Kidney glomerular epithelial cell (primary cell): Measurements from ENCODE around the gene INTS3.
"Not testable (repeated sequence)": the region's sequence is repeated elsewhere in the genome, so short reads cannot be mapped to it uniquely, and the experiment has no call there.

Experiments used
- DNase-seq: peaks from one replicate; lab custom pipeline; 2025; lab: John Stamatoyannopoulos, UW

The INTS3 gene

DNA sequence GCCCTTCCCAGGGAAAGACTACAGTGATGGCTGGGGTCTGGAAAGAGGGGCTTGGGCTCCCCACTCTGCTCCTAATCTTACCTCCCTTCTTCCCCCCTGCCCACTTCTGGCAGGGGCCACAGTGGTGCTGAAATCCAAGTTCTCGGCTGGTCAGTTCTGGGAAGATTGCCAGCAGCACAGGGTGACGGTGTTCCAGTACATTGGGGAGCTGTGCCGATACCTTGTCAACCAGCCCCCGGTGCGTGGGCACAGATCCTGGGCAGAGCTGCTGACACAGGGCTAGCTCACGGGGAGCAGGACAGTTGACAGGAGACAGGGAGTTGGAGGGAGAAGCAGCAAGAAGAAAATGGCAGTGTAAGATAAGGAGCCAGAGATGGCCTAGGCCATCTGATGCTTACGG, 49.8 kb downstream of the INTS3 start:
- DNase-seq = no peak

DNA sequence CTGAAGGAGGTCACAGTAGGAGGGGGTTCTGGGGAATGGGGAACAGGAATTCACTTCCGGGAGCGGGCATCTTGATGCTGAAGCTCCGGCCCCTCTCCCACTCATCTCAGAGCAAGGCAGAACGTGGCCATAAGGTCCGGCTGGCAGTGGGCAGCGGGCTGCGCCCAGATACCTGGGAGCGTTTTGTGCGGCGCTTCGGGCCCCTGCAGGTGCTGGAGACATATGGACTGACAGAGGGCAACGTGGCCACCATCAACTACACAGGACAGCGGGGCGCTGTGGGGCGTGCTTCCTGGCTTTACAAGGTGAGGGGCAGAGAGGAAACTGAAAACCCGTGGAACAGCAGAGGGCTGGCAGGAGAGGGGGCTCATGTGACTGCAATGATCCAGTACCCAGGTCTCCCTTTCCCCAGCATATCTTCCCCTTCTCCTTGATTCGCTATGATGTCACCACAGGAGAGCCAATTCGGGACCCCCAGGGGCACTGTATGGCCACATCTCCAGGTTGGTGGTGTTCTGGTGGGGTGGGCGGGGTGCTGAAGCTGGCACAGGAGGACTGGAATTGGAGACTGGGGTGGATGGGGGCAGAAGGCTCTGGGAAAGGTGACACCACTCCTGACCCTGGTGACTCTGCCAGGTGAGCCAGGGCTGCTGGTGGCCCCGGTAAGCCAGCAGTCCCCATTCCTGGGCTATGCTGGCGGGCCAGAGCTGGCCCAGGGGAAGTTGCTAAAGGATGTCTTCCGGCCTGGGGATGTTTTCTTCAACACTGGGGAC, 50.4 kb downstream of the INTS3 start:
- DNase-seq = no peak

DNA sequence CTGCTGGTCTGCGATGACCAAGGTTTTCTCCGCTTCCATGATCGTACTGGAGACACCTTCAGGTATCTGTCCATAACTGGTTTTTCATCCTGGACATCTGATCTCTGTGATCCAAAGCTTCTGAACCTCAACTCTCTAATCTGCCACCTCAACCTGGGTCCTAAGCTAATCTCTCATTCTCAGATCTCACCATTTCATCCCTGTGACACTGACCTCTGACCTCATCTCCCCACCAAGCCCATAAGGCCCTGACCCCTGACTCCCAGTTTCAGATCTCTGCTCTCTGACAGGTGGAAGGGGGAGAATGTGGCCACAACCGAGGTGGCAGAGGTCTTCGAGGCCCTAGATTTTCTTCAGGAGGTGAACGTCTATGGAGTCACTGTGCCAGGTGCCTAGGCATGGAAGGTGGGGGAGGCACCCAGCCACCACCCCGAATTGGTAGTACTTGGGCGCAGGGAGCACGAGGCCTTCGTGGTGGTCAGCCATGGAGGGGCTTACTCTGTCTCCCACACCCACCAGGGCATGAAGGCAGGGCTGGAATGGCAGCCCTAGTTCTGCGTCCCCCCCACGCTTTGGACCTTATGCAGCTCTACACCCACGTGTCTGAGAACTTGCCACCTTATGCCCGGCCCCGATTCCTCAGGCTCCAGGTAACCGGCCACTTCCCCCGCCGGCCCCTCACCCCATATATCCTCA, 51.1 kb downstream of the INTS3 start:
- no peak for DNase-seq

DNA sequence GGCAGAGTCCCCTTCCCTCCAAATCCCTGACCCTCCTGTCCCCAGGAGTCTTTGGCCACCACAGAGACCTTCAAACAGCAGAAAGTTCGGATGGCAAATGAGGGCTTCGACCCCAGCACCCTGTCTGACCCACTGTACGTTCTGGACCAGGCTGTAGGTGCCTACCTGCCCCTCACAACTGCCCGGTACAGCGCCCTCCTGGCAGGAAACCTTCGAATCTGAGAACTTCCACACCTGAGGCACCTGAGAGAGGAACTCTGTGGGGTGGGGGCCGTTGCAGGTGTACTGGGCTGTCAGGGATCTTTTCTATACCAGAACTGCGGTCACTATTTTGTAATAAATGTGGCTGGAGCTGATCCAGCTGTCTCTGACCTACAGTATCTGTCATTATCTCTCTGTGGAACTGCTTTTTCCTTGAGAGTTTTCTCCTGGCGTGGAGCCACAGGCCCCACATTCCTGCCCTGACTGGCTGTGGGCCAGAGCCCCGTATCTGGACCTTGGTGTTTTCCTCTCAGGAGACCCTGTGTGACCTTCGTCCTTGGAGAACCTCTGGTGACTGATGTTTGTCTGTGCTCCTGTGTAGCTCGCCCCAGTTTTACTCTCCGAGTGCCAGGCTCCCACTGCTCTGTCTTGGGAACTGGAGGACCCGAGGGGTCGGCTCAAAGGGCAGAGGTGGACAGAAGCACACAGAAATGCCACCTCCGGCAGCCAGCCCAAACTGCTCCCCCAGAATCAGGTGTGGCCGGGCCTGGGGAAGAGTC, 52.1 kb downstream of the INTS3 start:
- DNase-seq = no peak

DNA sequence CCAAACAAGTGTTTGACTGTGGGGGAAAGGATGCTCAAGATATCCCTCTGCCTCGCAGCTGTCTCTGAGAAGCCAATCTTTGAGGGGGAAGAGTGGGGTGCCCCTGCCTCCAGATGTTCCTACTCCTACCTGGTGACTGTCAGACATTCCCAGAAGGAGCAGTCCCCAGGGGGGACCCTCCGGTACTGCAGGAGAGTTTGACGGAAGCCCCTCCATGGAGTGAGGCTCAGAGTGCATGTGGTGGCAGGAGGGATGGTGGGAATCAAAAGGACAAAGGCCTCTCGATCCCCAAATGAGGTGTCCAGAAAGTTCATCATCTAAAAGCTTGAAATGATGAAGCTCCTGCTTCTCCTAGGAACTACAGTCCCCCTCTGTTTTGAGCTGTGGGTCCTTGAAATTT, 52.7 kb downstream of the INTS3 start:
- DNase-seq = no peak

DNA sequence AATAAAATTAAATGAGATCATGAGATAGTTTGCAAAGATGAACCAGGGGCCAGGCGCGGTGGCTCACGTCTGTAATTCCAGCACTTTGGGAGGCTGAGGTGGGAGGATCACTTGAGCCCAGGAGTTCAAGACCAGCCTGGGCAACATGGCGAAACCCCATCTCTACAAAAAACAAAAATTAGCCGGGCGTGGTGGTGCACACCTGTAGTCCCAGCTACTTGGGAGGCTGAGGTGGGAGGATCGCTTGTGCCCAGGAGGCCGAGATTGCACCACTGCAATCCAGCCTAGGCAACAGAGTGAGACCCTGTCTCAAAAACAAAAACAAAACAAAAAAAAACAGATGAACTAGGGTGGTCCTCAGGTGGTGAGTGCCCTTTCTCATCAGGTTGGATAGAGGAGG, 54.8 kb downstream of the INTS3 start:
- DNase-seq = not testable (repeated sequence)

DNA sequence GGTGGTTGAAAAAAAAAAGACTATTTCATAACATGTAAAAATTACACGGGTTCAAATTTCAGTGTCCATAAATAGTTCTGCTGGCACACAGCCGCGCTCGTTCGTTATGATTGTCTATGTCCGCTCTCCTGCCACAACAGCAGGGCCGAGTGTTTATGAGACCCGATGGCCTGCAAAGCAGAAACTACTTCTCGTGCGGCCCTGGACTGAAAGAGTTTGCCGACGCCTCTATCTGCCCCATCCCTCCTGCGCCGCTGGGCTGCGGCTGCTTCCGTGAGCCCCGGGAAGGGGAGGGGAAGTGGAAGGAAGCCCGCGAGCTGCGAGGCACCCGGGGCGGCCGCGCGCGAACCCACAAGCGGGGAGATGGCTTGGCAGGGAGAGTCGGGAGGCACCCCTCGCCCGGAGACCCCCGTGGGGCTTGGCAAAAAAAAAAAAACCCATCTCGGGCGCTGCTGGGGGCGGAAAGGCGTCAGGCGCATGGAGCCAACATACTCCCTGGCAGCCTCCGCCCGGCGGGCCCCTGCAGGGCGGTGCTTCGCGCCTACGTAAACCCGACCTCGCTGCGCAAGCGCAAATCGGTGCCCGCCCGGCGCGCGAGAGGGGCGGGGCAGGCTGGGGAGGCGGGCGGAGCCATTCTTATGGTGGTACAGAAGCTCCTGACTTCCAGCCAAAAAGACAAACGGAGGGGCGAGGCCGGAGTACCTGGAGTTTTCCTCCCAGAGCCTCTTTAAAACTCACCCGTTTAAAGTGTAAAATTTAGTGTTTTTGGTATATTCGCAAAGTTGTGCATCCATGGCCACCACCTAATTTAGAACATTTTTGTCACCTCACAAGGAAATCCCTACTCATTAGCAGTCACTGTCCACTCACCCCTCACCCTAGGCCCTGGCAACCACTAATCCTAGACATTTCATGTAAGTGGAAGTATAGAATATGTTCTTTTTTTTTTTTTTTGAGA, 55.7 kb downstream of the INTS3 start:
- peak; percentile 88 for DNase-seq

DNA sequence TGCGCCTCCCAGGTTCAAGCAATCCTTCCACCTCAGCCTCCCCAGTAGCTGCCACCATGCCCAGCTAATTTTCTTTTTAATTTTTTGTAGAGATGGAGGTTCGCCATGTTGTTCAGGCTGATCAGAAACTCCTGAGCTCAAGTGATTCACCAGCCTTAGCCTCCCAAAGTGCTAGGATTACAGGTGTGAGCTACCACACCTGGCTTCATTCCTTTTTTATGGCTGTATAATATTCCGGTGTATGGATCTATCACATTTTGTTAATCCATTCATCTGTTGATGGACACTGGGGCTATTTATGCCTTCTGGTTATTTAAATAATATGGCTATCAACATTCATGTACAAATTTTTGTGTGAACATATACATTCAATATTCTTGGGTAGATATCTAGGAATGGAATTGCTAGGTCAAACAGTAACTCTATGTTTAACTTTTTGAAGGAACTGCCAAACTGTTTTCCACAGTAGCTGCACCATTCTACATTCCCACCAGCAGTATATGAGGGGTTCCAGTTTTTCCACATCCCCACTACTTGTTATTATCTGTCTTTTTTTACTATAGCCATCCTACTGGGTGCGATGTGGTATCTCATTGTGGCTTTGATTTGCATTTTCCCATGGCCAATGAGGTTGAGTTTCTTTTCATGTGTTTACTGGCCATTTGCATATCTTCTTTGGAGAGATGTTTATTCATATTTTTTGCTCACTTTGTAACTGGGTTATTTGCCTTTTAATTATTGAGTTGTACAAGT, 58.4 kb downstream of the INTS3 start:
- DNase-seq = no peak

DNA sequence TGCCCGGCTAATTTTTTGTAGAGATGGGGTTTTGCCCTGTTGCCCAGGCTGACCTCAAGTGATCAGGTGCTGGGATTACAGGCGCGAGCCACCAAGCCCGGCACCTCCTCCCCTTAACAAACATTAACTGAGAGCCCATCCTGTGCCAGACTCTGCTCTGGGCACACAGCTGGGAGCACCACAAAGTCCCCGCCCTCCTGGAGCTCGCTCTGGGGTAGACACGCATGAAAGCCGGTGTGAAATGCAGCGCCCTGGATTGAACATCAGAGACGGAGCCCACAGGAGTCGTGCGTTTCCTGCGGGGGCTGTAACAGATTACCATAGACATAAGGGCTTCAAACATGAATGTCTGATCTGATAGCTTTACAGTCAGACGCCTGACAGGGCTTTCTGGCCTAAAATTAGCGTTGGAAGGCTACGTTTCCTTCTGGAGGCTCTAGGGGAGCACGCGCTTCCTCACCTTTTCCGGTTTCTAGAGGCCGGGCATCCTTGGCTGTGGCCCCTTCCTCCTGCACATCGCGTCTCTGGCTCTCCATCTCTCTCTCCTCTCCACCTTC, 61.7 kb downstream of the INTS3 start:
- no peak for DNase-seq

DNA sequence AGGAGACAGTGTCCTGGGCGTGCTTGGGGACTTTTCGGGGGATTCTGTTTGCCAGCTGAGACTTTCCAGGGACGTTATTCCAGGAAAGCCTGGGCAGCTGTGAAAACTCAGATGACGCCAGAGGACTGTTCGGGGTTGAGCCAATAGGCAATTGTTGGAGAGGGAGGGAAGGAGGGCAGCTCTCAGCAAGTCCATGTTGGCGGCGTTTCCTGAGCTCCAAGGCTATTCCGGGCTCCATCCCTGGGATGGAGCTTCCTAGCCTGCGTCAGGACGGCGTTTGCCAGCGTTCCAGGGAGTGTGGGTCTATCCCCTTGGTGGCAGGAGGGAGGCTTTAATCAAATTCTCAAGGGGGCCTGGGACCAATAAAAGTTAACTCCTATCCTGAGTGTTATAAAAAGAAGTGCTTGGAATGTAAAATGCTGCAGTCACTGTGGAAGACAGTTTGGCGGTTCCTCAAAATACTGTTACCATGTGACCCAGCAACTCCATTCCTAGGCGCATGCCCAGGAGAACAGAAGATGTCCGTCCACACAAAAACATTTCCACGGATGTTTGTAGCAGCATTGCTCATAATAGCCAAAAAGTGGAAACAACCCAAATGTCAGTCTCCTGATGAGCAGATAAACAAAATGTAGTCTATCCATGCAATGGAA, 62.6 kb downstream of the INTS3 start:
- DNase-seq = no peak

DNA sequence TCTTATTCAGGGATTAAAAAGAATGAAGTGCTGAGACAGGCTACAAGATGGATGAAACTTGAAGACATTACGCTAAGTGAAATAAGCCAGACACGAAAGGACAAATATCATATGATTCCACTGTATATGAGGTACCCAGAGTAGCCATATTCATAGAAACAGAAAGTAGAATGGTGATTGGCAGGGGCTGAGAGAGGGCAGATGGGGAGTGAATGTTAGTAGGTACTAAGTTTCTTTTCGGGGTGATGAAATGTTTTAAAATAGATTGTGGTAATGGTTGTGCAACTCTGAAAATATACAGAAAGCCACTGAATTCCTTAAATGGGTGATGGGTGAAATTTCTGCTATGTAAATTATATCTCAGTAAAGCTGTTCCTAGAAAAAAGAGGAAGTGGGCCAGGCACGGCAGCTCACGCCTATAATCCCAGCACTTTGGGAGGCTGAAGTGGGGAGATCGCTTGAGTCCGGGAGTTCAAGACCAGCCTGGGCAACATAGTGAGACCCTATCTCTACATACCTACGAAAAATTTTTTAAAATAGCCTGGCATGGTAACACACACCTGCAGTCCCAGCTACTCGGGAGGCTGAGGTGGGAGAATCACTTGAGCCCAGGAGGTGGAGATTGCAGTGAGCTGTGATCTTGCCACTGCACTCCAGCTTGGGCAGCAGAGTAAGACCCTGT, 63.3 kb downstream of the INTS3 start:
- peak; percentile 18 for DNase-seq

DNA sequence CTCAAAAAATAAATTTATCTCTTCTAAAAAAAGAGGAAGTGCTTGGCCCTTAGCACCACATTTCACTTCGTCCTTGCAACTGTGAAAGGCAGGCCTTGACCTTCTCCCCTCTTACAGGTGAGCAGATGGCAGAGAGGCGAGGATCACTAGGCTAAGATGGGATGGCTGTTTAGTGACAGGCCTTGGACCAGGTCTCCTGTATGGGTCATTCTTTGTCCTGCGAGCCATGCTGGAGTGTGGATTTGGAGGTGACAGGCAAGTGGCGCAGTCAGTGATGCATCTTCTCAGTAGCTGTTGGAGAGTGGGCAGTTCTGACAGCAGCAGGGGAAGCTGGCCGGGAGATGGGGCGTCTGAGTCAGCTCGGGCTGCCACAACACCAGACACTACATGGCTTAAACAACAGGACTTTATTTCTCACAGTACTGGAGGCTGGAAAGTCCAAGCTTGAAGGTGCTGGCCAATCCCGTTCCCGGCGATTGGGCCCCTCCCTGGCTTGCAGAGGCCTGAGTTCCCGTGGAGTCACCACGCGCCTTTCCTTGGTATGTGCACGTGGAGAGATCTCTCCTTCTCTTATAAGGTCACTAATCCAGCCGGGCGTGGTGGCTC, 63.9 kb downstream of the INTS3 start:
- no peak for DNase-seq

DNA sequence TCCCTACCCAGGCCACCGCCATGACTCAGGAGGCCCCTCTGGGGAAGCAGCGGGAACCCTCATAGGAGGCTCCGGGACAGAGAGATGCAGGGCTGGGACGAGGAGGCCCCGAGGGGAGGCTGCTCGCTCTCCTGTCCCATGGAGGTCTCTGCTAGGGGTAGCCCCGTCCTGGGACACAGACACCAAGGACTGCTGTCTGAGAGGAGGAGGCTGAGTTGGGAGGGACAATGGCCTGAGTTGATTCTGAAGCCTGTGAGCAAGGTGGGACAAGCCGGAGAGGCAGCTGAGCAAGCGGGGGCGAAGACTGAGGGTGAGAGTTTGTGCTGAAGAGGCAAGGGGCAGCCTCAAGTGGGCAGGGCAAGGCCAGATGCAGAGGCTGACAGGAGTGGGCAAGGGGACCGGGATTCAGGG, 64.8 kb downstream of the INTS3 start:
- DNase-seq = no peak

DNA sequence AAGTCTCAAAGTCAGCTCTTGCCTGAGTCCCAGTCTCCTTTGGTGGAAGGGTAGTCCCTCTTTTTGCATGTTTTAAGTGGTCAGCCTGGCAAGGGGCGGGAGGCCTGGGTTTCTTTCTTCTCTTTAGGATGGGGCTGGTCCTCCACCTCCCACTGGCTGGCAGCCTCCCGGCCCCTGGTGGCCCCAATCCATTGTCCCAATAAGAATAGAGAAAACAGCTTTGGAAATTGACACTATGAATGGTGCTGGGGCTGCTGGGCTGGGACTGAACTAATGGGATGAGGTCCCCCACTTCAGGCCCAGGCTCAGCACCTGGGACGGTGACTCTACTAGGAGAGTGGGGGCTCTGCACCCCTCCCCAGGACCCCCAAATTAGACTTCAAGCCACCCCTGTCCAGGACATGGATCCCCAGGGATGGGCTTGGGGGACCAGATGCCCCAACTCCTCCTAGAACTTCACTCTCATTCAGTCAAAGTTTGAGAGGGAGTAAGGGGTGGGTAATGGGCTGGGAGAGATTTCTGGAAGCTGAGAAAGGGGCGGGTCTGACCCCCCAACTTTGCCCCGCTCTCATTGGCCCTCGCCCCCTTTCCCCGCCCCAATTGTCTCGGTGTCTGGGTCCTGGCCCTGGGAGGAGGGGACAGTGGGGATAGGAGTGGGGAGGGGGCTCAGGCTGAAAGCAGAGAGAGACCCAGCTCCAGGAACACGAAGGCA, 65.6 kb downstream of the INTS3 start:
- no peak for DNase-seq

DNA sequence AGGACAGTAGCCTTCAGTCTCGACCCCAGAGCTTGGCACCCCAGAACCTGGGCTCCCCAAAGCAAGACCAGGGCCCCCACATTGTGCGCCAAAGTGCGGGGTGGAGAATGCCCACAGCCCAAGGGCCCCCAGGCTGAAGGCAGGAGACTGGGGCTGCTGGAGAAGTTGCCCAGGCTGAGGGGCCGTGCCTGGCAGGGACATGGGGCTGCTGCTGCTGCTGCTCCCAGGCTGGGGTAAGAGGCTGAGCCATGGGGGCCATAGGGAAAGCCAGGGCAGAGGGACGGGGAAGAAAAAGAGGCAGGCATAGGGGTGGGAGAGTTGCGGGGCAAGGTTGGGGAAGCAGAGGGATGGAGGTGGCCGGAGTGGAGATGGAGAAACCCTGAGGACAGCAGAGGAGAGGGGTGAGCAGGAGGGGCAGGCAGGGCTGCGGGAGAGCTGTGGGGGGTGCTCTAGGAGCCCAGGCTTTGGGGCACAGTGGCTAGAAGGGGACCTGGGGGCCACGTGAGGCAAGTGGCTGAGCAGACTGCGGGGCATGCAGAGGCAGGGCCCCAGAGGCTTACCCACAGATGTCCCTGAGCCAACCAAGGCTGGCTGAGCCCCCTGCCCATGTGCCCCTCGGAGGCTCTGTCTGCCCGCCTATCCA, 66.2 kb downstream of the INTS3 start:
- no peak for DNase-seq

DNA sequence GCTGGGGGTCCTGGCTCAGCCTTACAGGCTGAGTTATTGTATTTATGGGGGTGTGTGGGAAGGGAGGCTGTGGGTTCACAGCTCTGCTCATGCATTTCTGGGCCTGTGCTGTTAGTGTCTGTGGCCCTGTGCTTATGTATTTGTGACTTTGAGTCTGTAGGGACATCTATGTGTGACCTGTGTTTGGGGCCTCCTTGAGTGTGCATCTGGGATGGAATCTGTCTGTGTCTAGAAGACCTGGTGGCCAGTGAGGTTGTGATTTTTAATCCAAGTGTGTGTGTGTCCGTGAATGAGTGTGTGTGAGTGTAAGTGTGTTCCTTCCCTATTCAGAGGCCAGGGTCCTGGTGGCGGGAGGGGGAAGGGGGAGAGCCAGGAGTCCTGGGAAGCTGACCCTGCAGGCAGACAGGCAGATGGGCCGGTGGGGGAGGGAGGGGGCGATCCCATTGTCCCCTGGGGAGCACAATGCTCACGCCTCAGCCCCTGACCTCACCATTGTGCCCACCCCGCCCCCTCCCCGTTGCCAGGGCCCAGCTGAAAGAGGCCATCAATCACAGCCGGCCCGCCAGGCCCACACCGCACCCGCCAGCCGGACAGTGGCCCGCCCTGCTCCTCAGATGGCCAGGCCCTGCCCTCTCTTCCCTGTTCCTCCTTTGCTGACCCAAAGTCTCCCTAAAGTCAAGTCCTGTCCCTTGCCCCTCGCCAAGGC, 66.9 kb downstream of the INTS3 start:
- DNase-seq = no peak

DNA sequence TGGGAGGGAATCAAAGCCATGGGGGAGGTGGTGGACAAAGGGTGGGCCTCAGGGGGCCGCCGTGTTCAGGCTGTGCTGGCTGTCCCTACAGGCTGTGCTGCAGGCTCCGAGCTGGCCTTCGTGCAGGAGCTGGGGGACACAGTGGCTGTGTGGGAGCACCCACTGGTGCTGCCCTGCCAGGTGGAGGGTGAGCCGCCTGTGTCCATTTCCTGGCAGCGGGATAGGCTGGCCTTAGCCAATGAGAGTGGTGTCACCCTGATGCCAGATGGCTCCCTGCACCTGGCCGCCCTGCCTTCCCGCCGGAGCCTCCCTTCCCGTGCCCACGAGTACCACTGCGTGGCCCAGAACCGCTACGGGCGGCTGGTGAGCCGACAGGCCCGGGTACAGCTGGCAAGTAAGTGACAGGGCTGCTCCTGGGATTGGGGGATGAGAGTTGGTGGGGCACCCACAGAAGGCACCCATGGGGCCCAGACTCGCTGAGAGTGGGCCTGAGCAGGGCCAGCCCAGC, 67.5 kb downstream of the INTS3 start:
- DNase-seq = no peak
